ENCODE data around the gene RXFP2.

- TF ChIP-seq POLR2A (IDR thresholded peaks at IDR 0.05; ENCODE audit: low read depth, low read length) (no peak), TAF1 (IDR thresholded peaks at IDR 0.05; ENCODE audit: low read depth, low read length) (no peak)
Observed at GRCh38 chr13:31747966-31748365, 8.6 kb downstream of the RXFP2 start.
